NCI-H1694 (cell line): ENCODE data around the gene B4GAT1.
"Not testable (repeated sequence)": the region's sequence is repeated elsewhere in the genome, so short reads cannot be mapped to it uniquely, and the experiment has no call there.

Experiments used
- DNase-seq: peaks from one replicate; lab custom pipeline; 2025; lab: John Stamatoyannopoulos, UW

The B4GAT1 gene

GRCh38 chr11:66347425-66348276 lies at the start of gene B4GAT1:
Gene B4GAT1 (minus strand): TSS chr11:66347629. CDS start chr11:66347545, 84 bp downstream.
- DNase-seq: peak; percentile 80

- no peak for DNase-seq
Measured at GRCh38 chr11:66393954-66394353, 46.5 kb upstream of the B4GAT1 start.

- no peak for DNase-seq
Measured at GRCh38 chr11:66391322-66391721, 43.9 kb upstream of the B4GAT1 start.

- DNase-seq: peak; percentile 83
Measured at GRCh38 chr11:66388780-66389386, 41.5 kb upstream of the B4GAT1 start.

- DNase-seq: peak; percentile 89
Measured at GRCh38 chr11:66386171-66387069, 39.0 kb upstream of the B4GAT1 start.

GRCh38 chr11:66384316-66384715 lies 36.9 kb upstream of the B4GAT1 start:
- DNase-seq: not testable (repeated sequence)

GRCh38 chr11:66380264-66380663 lies 32.8 kb upstream of the B4GAT1 start:
- not testable (repeated sequence) for DNase-seq

- DNase-seq: not testable (repeated sequence)
Measured at GRCh38 chr11:66373690-66374287, 26.4 kb upstream of the B4GAT1 start.

- DNase-seq: no peak
Measured at GRCh38 chr11:66373265-66373664, 25.8 kb upstream of the B4GAT1 start.

- DNase-seq: peak; percentile 38
Measured at GRCh38 chr11:66371627-66372415, 24.4 kb upstream of the B4GAT1 start, which contains the start of gene SLC29A2. Gene SLC29A2 (minus strand): TSS chr11:66371760. CDS start chr11:66371591, 169 bp downstream.

GRCh38 chr11:66369073-66369894 lies 21.9 kb upstream of the B4GAT1 start:
- no peak for DNase-seq

- DNase-seq: no peak
Measured at GRCh38 chr11:66368484-66368883, 21.1 kb upstream of the B4GAT1 start.

- DNase-seq: no peak
Measured at GRCh38 chr11:66367561-66368312, 20.3 kb upstream of the B4GAT1 start.

GRCh38 chr11:66366844-66367477 lies 19.5 kb upstream of the B4GAT1 start:
- no peak for DNase-seq

- DNase-seq: no peak
Measured at GRCh38 chr11:66365711-66366619, 18.5 kb upstream of the B4GAT1 start.

GRCh38 chr11:66365166-66365565 lies 17.7 kb upstream of the B4GAT1 start:
- no peak for DNase-seq

- DNase-seq: peak; percentile 20
Measured at GRCh38 chr11:66363805-66364535, 16.5 kb upstream of the B4GAT1 start.
